Heart left ventricle (tissue), 16 donors: ENCODE results near the gene CDH11. TPM values are rescaled to one million over a fixed set of nuclear protein-coding genes. Genes with fewer than 3 reads are reported as not detected.

Experiments
- ATAC-seq, 4 donors: fragments of 200-7000 bp; cut with Tn5 transposase; one replicate each; pipeline ENCODE4 v1.9.1; 2020 to 2022; ENCODE audit warnings: moderate library complexity in 4 of 4, mild to moderate bottlenecking in 3 of 4, moderate number of reproducible peaks in 1 of 4
- DNase-seq, 5 donors: peaks; one replicate each; pipeline ENCODE4 v3.0.0-alpha.2; 2020
- H3K27ac ChIP-seq, 12 donors: fragments of 200-600 bp; sonication (generic) in 4 of 12; one replicate each; pipeline versions ENCODE4 v1.5.0 to v1.8.0; 2016 to 2022; ENCODE audit warnings: mild to moderate bottlenecking in 2 of 12
- H3K27me3 ChIP-seq, 9 donors: fragments of 200-600 bp; sonication (generic) in 2 of 9; one replicate each; pipeline versions ENCODE4 v1.5.1 to v1.8.0; 2016 to 2022; ENCODE audit warnings: mild to moderate bottlenecking in 3 of 9
- H3K36me3 ChIP-seq, 9 donors: fragments of 200-600 bp; sonication (generic) in 2 of 9; one replicate each; pipeline versions ENCODE4 v1.5.0 to v1.8.0; 2018 to 2022; ENCODE audit warnings: mild to moderate bottlenecking in 2 of 9
- H3K4me1 ChIP-seq, 12 donors: fragments of 200-600 bp; sonication (generic) in 4 of 12; one replicate each; pipeline versions ENCODE4 v1.5.0 to v1.8.0; 2016 to 2022; ENCODE audit warnings: mild to moderate bottlenecking in 3 of 12
- H3K4me3 ChIP-seq, 12 donors: fragments of 200-600 bp; sonication (generic) in 4 of 12; one replicate each; pipeline versions ENCODE4 v1.5.0 to v1.8.0; 2017 to 2022; ENCODE audit warnings: mild to moderate bottlenecking in 9 of 12, moderate library complexity in 4 of 12
- H3K9me3 ChIP-seq, 12 donors: fragments of 200-600 bp; sonication (generic) in 4 of 12; one replicate each; pipeline versions ENCODE4 v1.5.0 to v1.8.0; 2016 to 2022; ENCODE audit warnings: mild to moderate bottlenecking in 1 of 12
- POLR2A ChIP-seq, 2 donors: fragments of 450-650 bp; IDR thresholded peaks; one replicate each; pipeline ENCODE4 v1.6.1; 2017; ENCODE audit warnings: antibody characterized with exemption in 2 of 2, mild to moderate bottlenecking in 2 of 2, moderate library complexity in 2 of 2
- WGBS, 4 donors: extraction: QIAGEN DNeasy Blood & Tissue Kit in 2 of 4; methylation state at CpG; one replicate each; pipeline versions ENCODE4 v1.1.5 to v1.1.7; 2013 to 2018; 5-methylcytosine and 5-hydroxymethylcytosine counted together
- intact Hi-C, 10 donors: fragments of 100-400 bp; cut with DNase I; formaldehyde crosslinking; loops; one replicate each; pipeline versions ENCODE4 v1.11.1 to v1.14.2; 2022
- polyA plus RNA-seq, 2 donors: library from polyadenylated mRNA; stranded (reverse); fragments of 200-250 nt; gene quantifications; one replicate each; pipeline ENCODE4 v1.2.3, GENCODE V29; 2013
- total RNA-seq, 9 donors: library from RNA; depleted of rRNA in 2 of 9; stranded (reverse); fragments of >200 nt in 2 of 9; fragmentation: NEBNext Ultra II Directional in 3 of 9; extraction: Animal tissue kit (Norgen Biotek cat#: 25700) in 3 of 9; gene quantifications; one replicate each; pipeline versions ENCODE4 v1.1.0 to v1.2.4, GENCODE V29; 2016 to 2023
- TF ChIP-seq, protein P1 (sequence below), 12 donors: fragments of 200-600 bp; sonication (generic) in 4 of 12; IDR thresholded peaks; one replicate each; pipeline versions ENCODE4 v1.5.0 to v1.8.0; 2018 to 2022; ENCODE audit warnings: antibody characterized with exemption in 12 of 12, mild to moderate bottlenecking in 5 of 12
- donor health status: ischemic (EF 13 %, LVEDD 7.1; RV severe dilation, severe dysfunction).
- donor health status: healthy with polysubstance abuse.
- donor health status: DM: no; HTN: yes; CAD: no.
- donor health status: DM: no; HTN: no; CAD: no.
- donor health status: ischemic (EF 25% LVEDD 6.9; RV normal size, moderate dysfunction).
- donor health status: ischemic (EF 25% LVEDD 5.7; RV mildly dilated, moderate dysfunction).
- donor health status: healthy.
- donor health status: DM: yes; HTN: yes; CAD: no.
- donor health status: ischemic (EF 35%, LVEDD 5.7; RV mildly dilated, moderate dysfunction).
- donor health status: nonischemic (EF 11% LVEDD 7.7; RV severe dilation, severe dysfunction).
- donor health status: DM: yes; HTN: yes; CAD: no.
- donor health status: PGD.
- donor health status: ischemic (EF 29% LVEDD 5.4; RV normal size, mild dysfunction).
- donor health status: nonischemic (EF 23%, LVEDD 6.1; RV moderate dilation, normal function).

CDH11 gene
- total and polyA plus RNA-seq, 11 donors: 1.4 to 37.1 (median 7.4) TPM

DNA sequence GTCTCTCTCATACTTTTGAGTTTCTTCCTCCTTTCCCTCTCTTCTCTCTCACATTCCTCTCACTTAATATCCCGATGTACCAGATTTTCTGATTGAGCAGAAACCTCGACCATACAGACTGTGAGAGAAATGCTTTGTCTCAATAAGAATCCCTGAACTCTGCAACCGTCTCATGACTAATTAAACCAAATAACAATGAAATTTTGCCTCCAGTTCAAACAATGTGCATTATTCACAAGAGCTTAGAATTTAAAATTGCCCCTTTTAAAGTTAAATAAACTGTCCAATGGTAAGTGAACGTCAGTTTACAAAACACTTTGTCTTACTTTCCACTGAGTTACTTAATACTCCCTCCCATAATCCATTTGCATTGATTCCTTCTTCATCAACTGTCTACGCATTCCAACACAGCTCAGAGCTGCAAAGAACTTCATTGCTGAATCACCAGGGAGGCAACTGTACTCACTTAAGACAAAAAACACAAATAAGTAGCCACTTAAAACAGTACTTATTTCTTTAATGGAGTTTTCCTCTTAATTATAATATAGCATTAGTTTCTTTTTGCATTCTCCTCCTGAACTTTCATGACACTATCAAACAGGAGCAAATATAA lies 4.9 kb downstream of the CDH11 start:
- intact Hi-C loops: loop anchor here in 7 of 10 donors (5.0 to 10.0 kb wide), 7 partner anchors 640 to 1755 kb away; no protein-coding TSS in a partner anchor
- Histone ChIP-seq H3K36me3 (peaks cover 0 to 5% (median 0%) of the 10 kb centered on the region in 9 donors), H3K4me1 (peaks cover 0 to 35% (median 4%) of the 10 kb centered on the region in 12 donors), H3K9me3 (no peaks in the 10 kb centered on the region), H3K27me3 (peaks cover 0 to 16% (median 0%) of the 10 kb centered on the region in 9 donors), H3K4me3 (no peak overlapping the region), H3K27ac (no peak overlapping the region)
- DNase-seq (no peak), ATAC-seq (no peak)
- TF ChIP-seq, protein P1, sequence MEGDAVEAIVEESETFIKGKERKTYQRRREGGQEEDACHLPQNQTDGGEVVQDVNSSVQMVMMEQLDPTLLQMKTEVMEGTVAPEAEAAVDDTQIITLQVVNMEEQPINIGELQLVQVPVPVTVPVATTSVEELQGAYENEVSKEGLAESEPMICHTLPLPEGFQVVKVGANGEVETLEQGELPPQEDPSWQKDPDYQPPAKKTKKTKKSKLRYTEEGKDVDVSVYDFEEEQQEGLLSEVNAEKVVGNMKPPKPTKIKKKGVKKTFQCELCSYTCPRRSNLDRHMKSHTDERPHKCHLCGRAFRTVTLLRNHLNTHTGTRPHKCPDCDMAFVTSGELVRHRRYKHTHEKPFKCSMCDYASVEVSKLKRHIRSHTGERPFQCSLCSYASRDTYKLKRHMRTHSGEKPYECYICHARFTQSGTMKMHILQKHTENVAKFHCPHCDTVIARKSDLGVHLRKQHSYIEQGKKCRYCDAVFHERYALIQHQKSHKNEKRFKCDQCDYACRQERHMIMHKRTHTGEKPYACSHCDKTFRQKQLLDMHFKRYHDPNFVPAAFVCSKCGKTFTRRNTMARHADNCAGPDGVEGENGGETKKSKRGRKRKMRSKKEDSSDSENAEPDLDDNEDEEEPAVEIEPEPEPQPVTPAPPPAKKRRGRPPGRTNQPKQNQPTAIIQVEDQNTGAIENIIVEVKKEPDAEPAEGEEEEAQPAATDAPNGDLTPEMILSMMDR (IDR thresholded peaks at IDR 0.05): no peak
- TF ChIP-seq POLR2A (IDR thresholded peaks at IDR 0.05): no peak
- WGBS, 4 donors: 76 to 86% (median 82%) methylated on average over 5 of the region's 5 CpGs

- 72 to 81% (median 79%) methylated on average over 4 of the region's 4 CpGs for WGBS, 4 donors
- Histone ChIP-seq H3K27ac (no peak overlapping the region), H3K4me1 (peaks cover 0 to 35% (median 2%) of the 10 kb centered on the region in 12 donors), H3K27me3 (peaks cover 0 to 10% (median 0%) of the 10 kb centered on the region in 9 donors), H3K9me3 (no peaks in the 10 kb centered on the region), H3K36me3 (peaks cover 0 to 5% (median 0%) of the 10 kb centered on the region in 9 donors), H3K4me3 (no peak overlapping the region)
- TF ChIP-seq, protein P1 (IDR thresholded peaks at IDR 0.05): no peak
- no peak for TF ChIP-seq POLR2A (IDR thresholded peaks at IDR 0.05)
- no peak for DNase-seq
- intact Hi-C loops: loop anchor here in 7 of 10 donors (5.0 to 10.0 kb wide), 7 partner anchors 639 to 1754 kb away; no protein-coding TSS in a partner anchor
- no peak for ATAC-seq
These were observed 5.6 kb downstream of the CDH11 start for GRCh38 chr16:65116216-65116615.

DNA sequence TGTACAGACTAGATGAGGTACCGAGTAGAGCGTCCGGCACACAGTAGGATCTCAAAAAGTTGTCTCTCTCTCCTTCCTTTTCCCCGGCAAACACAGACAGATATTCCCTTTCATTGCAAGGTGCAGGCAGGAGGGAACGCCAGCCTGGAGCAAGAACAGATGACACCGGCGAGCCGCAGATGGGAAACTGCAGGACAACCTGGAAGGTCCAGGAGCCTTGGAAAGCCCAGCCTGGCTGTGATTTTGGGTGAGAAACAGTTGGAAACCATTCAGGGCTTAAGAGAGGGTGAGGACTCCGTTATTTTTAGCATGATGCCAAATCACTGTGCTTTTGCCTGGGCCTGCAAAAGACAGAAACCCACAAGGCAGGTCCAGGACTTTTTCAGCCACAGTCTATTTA lies 7.3 kb downstream of the CDH11 start:
- H3K27me3 ChIP-seq: no peaks in the 10 kb centered on the region
- no peak overlapping the region for H3K27ac ChIP-seq
- H3K4me1 ChIP-seq: peaks cover 0 to 25% (median 2%) of the 10 kb centered on the region in 12 donors
- WGBS, 4 donors: 79 to 88% (median 82%) methylated on average over 9 of the region's 9 CpGs
- TF ChIP-seq POLR2A (IDR thresholded peaks at IDR 0.05): no peak
- TF ChIP-seq, protein P1 (IDR thresholded peaks at IDR 0.05): no peak
- H3K36me3 ChIP-seq: peaks cover 0 to 5% (median 0%) of the 10 kb centered on the region in 9 donors
- H3K9me3 ChIP-seq: no peaks in the 10 kb centered on the region
- no peak for ATAC-seq
- H3K4me3 ChIP-seq: no peak overlapping the region
- no peak for DNase-seq
- intact Hi-C loops: loop anchor here in 7 of 10 donors (10.0 kb wide), 3 partner anchors 640 to 1650 kb away; no protein-coding TSS in a partner anchor

- Histone ChIP-seq H3K36me3 (peaks cover 0 to 5% (median 0%) of the 10 kb centered on the region in 9 donors), H3K4me3 (no peak overlapping the region), H3K27me3 (no peaks in the 10 kb centered on the region), H3K9me3 (no peaks in the 10 kb centered on the region), H3K4me1 (peaks cover 0 to 18% (median 2%) of the 10 kb centered on the region in 12 donors), H3K27ac (no peak overlapping the region)
- WGBS, 4 donors: 74 to 85% (median 82%) methylated on average over 5 of the region's 5 CpGs
- intact Hi-C loops: loop anchor here in 7 of 10 donors (10.0 kb wide), 3 partner anchors 639 to 1649 kb away; no protein-coding TSS in a partner anchor
- ATAC-seq: no peak
- no peak for DNase-seq
- TF ChIP-seq POLR2A (IDR thresholded peaks at IDR 0.05): no peak
- TF ChIP-seq, protein P1 (IDR thresholded peaks at IDR 0.05): no peak
These were observed 8.4 kb downstream of the CDH11 start for GRCh38 chr16:65113441-65113840.
